ENCODE data around the gene PRRX1.

PRRX1 gene

GRCh38 chr1:170686291-170686690 lies 22.4 kb downstream of the PRRX1 start:
- DNase-seq (ENCODE audit: low read depth in 1 of 2, low spot score in 1 of 2): no peak

- DNase-seq (ENCODE audit: low read depth in 1 of 2, low spot score in 1 of 2): no peak
These were observed 23.7 kb downstream of the PRRX1 start for GRCh38 chr1:170687621-170688020.

GRCh38 chr1:170691258-170691657 lies 27.3 kb downstream of the PRRX1 start:
- no peak for DNase-seq (ENCODE audit: low read depth in 1 of 2, low spot score in 1 of 2)

GRCh38 chr1:170692866-170693575 lies 29.1 kb downstream of the PRRX1 start:
- DNase-seq (ENCODE audit: low read depth in 1 of 2, low spot score in 1 of 2): no peak

GRCh38 chr1:170694172-170694926 lies 30.4 kb downstream of the PRRX1 start:
- no peak for DNase-seq (ENCODE audit: low read depth in 1 of 2, low spot score in 1 of 2)

- DNase-seq (ENCODE audit: low read depth in 1 of 2, low spot score in 1 of 2): no peak
These were observed 32.1 kb downstream of the PRRX1 start for GRCh38 chr1:170695955-170696590.

GRCh38 chr1:170696591-170697290 lies 32.8 kb downstream of the PRRX1 start:
- no peak for DNase-seq (ENCODE audit: low read depth in 1 of 2, low spot score in 1 of 2)

- no peak for DNase-seq (ENCODE audit: low read depth in 1 of 2, low spot score in 1 of 2)
These were observed 33.4 kb downstream of the PRRX1 start for GRCh38 chr1:170697316-170697715.

GRCh38 chr1:170698301-170699275 lies 34.7 kb downstream of the PRRX1 start:
- no peak for DNase-seq (ENCODE audit: low read depth in 1 of 2, low spot score in 1 of 2)

- DNase-seq (ENCODE audit: low read depth in 1 of 2, low spot score in 1 of 2): no peak
These were observed 35.8 kb downstream of the PRRX1 start for GRCh38 chr1:170699696-170700095.

GRCh38 chr1:170700842-170701615 lies 37.1 kb downstream of the PRRX1 start:
- no peak for DNase-seq (ENCODE audit: low read depth in 1 of 2, low spot score in 1 of 2)

GRCh38 chr1:170701962-170702361 lies 38.0 kb downstream of the PRRX1 start:
- no peak for DNase-seq (ENCODE audit: low read depth in 1 of 2, low spot score in 1 of 2)

- DNase-seq (ENCODE audit: low read depth in 1 of 2, low spot score in 1 of 2): no peak
These were observed 39.7 kb downstream of the PRRX1 start for GRCh38 chr1:170703591-170703990.

GRCh38 chr1:170704256-170704655 lies 40.3 kb downstream of the PRRX1 start:
- DNase-seq (ENCODE audit: low read depth in 1 of 2, low spot score in 1 of 2): no peak

- no peak for DNase-seq (ENCODE audit: low read depth in 1 of 2, low spot score in 1 of 2)
These were observed 42.0 kb downstream of the PRRX1 start for GRCh38 chr1:170705981-170706380.

- DNase-seq (ENCODE audit: low read depth in 1 of 2, low spot score in 1 of 2): no peak
These were observed 43.2 kb downstream of the PRRX1 start for GRCh38 chr1:170707117-170707516.

- no peak for DNase-seq (ENCODE audit: low read depth in 1 of 2, low spot score in 1 of 2)
These were observed 44.2 kb downstream of the PRRX1 start for GRCh38 chr1:170707959-170708655.

GRCh38 chr1:170711682-170712081 lies 47.8 kb downstream of the PRRX1 start:
- no peak for DNase-seq (ENCODE audit: low read depth in 1 of 2, low spot score in 1 of 2)

GRCh38 chr1:170714163-170714562 lies 50.2 kb downstream of the PRRX1 start:
- no peak for DNase-seq (ENCODE audit: low read depth in 1 of 2, low spot score in 1 of 2)

All from activated T-helper 1 cell treated with anti-CD3 and anti-CD28 coated beads, Interleukin-2, amount 50 U/mL, for 16 hours (primary cell).